ENCODE results near the gene SLC16A7. TPM values are rescaled to one million over a fixed set of nuclear protein-coding genes. Genes with fewer than 3 reads are reported as not detected.
A peak's percentile ranks its signal among the peaks of the same experiment; 100 is the strongest.

Gene SLC16A7
- total and polyA plus RNA-seq, 4 donors, result 3.4 to 22.9 (median 11.4) TPM

DNA sequence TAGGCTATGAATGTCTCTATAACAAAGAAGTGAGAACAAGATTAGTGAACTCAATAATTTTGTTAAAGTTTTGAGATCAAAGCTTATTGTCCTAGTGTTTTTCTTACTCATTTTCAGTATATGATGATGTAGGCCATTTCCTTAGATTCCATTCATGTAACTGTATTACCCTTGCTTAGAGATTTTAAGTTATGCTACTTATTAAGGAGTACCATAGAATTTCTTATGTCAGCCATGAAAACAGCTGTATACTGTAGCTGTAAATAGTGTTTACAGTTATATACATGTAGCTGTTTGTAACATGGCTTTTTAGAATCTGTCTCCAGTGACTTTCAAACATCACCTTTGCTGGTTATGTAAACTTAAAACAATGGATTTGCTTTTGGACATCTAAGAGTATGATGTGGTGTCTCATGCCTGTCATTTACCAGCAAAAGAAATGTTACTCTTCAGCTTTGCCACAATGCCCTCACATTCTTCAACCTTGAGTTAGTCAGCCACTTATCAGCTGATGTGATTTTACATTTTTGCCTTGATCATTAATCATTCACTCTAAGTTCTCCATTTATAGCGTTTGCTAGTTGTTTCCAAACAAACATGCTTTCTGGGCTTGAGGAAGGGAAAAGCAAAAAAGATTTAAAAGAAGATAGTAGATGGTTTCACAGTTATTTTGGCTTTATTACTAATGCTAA, 55.5 kb downstream of the SLC16A7 start:
- Histone ChIP-seq H3K9me3 (ENCODE audit: control insufficient read depth in 4 of 4, insufficient read depth in 3 of 4, low read length in 3 of 4) (no peaks in the 10 kb centered on the region), H3K36me3 (ENCODE audit: control insufficient read depth in 4 of 4, insufficient read depth in 4 of 4, low read length in 4 of 4) (no peaks in the 10 kb centered on the region), H3K4me3 (no peak overlapping the region), H3K27ac (ENCODE audit: low read depth in 1 of 2, low read length in 1 of 2) (no peak overlapping the region), H3K4me1 (ENCODE audit: control insufficient read depth in 5 of 5, insufficient read depth in 5 of 5, low read length in 5 of 5) (no peaks in the 10 kb centered on the region), H3K9ac (ENCODE audit: insufficient read depth in 1 of 2, low read length in 2 of 2) (no peak overlapping the region), H3K27me3 (ENCODE audit: control insufficient read depth in 3 of 3, insufficient read depth in 3 of 3, low read length in 2 of 3) (no peaks in the 10 kb centered on the region)
- TF ChIP-seq, protein P1, sequence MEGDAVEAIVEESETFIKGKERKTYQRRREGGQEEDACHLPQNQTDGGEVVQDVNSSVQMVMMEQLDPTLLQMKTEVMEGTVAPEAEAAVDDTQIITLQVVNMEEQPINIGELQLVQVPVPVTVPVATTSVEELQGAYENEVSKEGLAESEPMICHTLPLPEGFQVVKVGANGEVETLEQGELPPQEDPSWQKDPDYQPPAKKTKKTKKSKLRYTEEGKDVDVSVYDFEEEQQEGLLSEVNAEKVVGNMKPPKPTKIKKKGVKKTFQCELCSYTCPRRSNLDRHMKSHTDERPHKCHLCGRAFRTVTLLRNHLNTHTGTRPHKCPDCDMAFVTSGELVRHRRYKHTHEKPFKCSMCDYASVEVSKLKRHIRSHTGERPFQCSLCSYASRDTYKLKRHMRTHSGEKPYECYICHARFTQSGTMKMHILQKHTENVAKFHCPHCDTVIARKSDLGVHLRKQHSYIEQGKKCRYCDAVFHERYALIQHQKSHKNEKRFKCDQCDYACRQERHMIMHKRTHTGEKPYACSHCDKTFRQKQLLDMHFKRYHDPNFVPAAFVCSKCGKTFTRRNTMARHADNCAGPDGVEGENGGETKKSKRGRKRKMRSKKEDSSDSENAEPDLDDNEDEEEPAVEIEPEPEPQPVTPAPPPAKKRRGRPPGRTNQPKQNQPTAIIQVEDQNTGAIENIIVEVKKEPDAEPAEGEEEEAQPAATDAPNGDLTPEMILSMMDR (IDR thresholded peaks at IDR 0.05; ENCODE audit: control extremely low read depth, extremely low read depth), result no peak
- DNase-seq (peak in 1 of 3 donors; percentile 11), ATAC-seq (ENCODE audit: insufficient read depth, low FRiP score) (no peak)
- WGBS, 2 donors, result 13 to 17% methylated on average over 1 of the region's 1 CpG

DNA sequence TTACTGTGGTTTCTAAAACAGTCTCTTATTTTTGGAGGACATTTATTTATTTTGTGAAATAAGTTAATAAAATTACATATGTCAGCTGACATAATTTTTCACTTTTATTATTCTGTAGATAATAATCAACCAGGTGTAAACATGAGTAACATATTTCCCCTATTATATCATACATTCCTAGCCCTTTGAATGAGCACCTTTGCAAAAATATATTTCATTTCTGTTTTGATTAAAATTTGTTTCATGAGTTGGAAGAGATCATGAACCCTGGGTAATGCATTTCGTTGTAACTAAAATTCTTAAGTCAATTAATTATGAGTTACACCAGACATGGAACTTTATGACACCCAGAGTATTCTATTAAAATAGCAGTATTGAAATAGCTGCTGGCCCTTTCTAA, 56.3 kb downstream of the SLC16A7 start:
- no peak for ATAC-seq (ENCODE audit: insufficient read depth, low FRiP score)
- Histone ChIP-seq H3K9me3 (ENCODE audit: control insufficient read depth in 4 of 4, insufficient read depth in 3 of 4, low read length in 3 of 4) (no peaks in the 10 kb centered on the region), H3K4me3 (no peak overlapping the region), H3K4me1 (ENCODE audit: control insufficient read depth in 5 of 5, insufficient read depth in 5 of 5, low read length in 5 of 5) (no peaks in the 10 kb centered on the region), H3K36me3 (ENCODE audit: control insufficient read depth in 4 of 4, insufficient read depth in 4 of 4, low read length in 4 of 4) (no peaks in the 10 kb centered on the region), H3K27ac (ENCODE audit: low read depth in 1 of 2, low read length in 1 of 2) (no peak overlapping the region), H3K27me3 (ENCODE audit: control insufficient read depth in 3 of 3, insufficient read depth in 3 of 3, low read length in 2 of 3) (no peaks in the 10 kb centered on the region), H3K9ac (ENCODE audit: insufficient read depth in 1 of 2, low read length in 2 of 2) (no peak overlapping the region)
- WGBS, 2 donors, result 86 to 91% methylated on average over 1 of the region's 1 CpG
- TF ChIP-seq, protein P1 (IDR thresholded peaks at IDR 0.05; ENCODE audit: control extremely low read depth, extremely low read depth), result no peak
- no peak for DNase-seq

GRCh38 chr12:59654061-59654460, 58.2 kb downstream of the SLC16A7 start:
- TF ChIP-seq, protein P1 (IDR thresholded peaks at IDR 0.05; ENCODE audit: control extremely low read depth, extremely low read depth), result no peak
- Histone ChIP-seq H3K27me3 (ENCODE audit: control insufficient read depth in 3 of 3, insufficient read depth in 3 of 3, low read length in 2 of 3) (no peaks in the 10 kb centered on the region), H3K4me3 (no peak overlapping the region), H3K4me1 (ENCODE audit: control insufficient read depth in 5 of 5, insufficient read depth in 5 of 5, low read length in 5 of 5) (peaks cover 0 to 8% (median 0%) of the 10 kb centered on the region in 5 donors), H3K27ac (ENCODE audit: low read depth in 1 of 2, low read length in 1 of 2) (no peak overlapping the region), H3K9me3 (ENCODE audit: control insufficient read depth in 4 of 4, insufficient read depth in 3 of 4, low read length in 3 of 4) (no peaks in the 10 kb centered on the region), H3K9ac (ENCODE audit: insufficient read depth in 1 of 2, low read length in 2 of 2) (no peak overlapping the region), H3K36me3 (ENCODE audit: control insufficient read depth in 4 of 4, insufficient read depth in 4 of 4, low read length in 4 of 4) (no peaks in the 10 kb centered on the region)
- DNase-seq (no peak), ATAC-seq (ENCODE audit: insufficient read depth, low FRiP score) (no peak)

DNA sequence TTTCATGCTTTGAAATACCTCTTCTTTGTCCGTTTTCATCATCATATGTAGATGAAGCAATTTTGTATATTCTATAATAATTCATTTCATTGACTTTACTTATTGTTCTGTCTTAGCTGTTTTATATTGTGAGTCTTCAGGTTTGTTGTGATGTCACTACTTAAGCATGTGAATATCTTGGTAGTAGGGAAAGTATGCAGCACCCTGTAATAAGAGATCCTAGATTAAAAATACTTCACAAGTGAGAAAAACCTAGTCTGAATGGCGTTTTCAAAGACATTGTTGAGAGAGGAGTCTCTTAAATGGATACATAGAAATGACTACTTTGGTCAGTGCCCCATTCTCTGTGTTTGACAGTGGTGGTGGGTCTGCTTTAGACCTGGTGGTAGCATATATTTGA, 61.4 kb downstream of the SLC16A7 start:
- Histone ChIP-seq H3K9me3 (ENCODE audit: control insufficient read depth in 4 of 4, insufficient read depth in 3 of 4, low read length in 3 of 4) (no peaks in the 10 kb centered on the region), H3K27ac (ENCODE audit: low read depth in 1 of 2, low read length in 1 of 2) (no peak overlapping the region), H3K36me3 (ENCODE audit: control insufficient read depth in 4 of 4, insufficient read depth in 4 of 4, low read length in 4 of 4) (no peaks in the 10 kb centered on the region), H3K4me3 (no peak overlapping the region), H3K27me3 (ENCODE audit: control insufficient read depth in 3 of 3, insufficient read depth in 3 of 3, low read length in 2 of 3) (no peaks in the 10 kb centered on the region), H3K9ac (ENCODE audit: insufficient read depth in 1 of 2, low read length in 2 of 2) (no peak overlapping the region), H3K4me1 (ENCODE audit: control insufficient read depth in 5 of 5, insufficient read depth in 5 of 5, low read length in 5 of 5) (peaks cover 0 to 10% (median 0%) of the 10 kb centered on the region in 5 donors)
- TF ChIP-seq, protein P1 (IDR thresholded peaks at IDR 0.05; ENCODE audit: control extremely low read depth, extremely low read depth), result no peak
- no peak for DNase-seq
- ATAC-seq (ENCODE audit: insufficient read depth, low FRiP score), result no peak
- WGBS, 2 donors, result 80 to 90% methylated on average over 2 of the region's 2 CpGs
